NOMO-1 treated with DMSO at 0.1 percent for 48 hours (cell line): ENCODE results near the gene TRIOBP.
"Not testable (repeated sequence)": the region's sequence is repeated elsewhere in the genome, so short reads cannot be mapped to it uniquely, and the experiment has no call there.

Source experiments
- DNase-seq: peaks from one replicate; lab custom pipeline; 2025; ENCODE audit not compliant: unreplicated experiment; lab: John Stamatoyannopoulos, UW

The TRIOBP gene

GRCh38 chr22:37686002-37686982 lies 10.6 kb upstream of the TRIOBP start, which contains the start of gene NOL12:
NOL12 (plus strand) TSS chr22:37686343; CDS start chr22:37686393, 50 bp downstream.
- DNase-seq, result peak; percentile 83

DNA sequence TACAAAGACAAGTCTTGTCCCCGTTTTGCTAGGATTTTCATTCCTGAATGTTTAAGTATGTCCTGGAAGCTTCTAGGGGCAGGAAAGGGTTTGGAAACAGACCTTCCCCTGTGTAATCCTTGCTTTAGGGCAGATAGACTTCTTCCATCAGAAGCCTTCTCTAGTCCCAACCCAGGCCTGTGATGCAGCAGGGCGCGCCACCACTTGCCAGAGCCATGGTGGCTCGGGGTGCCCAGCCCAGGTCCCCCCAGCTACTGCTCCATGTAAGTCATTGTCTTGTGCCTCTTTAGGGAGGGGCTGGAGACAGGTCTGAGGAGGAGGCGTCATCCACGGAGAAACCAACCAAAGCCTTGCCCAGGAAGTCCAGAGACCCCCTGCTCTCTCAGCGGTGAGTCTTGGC lies 6.4 kb upstream of the TRIOBP start:
- no peak for DNase-seq

- no peak for DNase-seq
These were observed 5.8 kb upstream of the TRIOBP start for GRCh38 chr22:37690901-37691504.

DNA sequence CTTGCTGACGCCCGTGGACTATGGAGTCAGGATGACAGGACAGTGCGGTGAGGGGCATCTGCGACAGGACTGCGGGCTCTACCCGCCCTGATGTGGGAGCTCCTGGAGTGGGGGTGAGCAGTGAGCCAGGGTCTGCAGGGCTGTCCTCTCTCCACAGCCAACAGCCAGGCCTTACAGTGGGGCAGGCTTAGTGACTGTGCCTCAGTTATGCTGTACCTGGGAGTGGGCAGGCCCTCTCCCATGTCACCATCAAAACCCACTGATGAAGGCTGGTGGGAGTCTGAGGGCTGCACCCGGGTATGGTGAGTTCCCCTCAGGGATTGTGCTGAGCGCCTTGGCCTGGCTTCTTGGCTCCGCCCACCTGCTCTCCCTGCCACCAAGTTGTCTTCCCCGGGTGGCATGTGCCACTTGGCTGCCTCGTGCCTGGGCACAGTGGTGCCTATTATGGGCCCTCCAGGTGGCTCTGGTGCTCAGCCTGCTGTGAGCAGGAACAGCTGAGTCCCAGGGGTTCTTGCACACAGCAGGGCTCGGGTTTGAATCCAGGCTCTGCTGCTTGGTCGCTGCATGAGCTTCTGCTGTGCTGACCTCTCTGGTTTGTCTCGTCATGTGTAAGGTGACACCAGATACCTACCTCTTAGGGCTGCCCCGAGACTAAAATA lies 4.1 kb upstream of the TRIOBP start:
- no peak for DNase-seq

GRCh38 chr22:37694131-37694530 lies 2.7 kb upstream of the TRIOBP start:
- DNase-seq, result not testable (repeated sequence)

GRCh38 chr22:37696260-37696656 lies 590 bp upstream of the TRIOBP start:
- not testable (repeated sequence) for DNase-seq

- DNase-seq, result no peak
These were observed 639 bp downstream of the TRIOBP start for GRCh38 chr22:37697538-37697835.

- DNase-seq, result no peak
These were observed 4.4 kb downstream of the TRIOBP start for GRCh38 chr22:37701141-37701786.

GRCh38 chr22:37703906-37704305 lies 7.1 kb downstream of the TRIOBP start:
- no peak for DNase-seq

- DNase-seq, result no peak
These were observed 7.8 kb downstream of the TRIOBP start for GRCh38 chr22:37704645-37705044.

DNA sequence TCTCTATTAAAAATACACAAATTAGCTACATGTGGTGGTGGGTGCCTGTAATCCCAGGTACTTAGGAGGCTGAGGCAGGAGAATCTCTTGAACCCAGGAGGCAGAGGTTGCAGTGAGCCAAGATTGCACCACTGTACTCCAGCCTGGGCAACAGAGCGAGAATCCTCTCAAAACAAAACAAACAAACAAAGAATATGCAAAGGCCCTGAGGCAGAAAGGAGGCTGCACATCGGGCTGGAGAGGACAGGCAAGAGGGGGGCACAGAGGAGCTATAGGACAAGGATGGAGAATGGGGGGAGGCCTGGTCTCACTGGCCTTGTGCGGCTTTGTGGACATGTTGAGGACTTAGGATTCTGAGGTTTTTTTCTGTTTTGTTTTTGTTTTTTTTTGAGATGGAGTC lies 8.4 kb downstream of the TRIOBP start:
- no peak for DNase-seq

- DNase-seq, result peak; percentile 13
These were observed 12.0 kb downstream of the TRIOBP start for GRCh38 chr22:37708580-37709444.

DNA sequence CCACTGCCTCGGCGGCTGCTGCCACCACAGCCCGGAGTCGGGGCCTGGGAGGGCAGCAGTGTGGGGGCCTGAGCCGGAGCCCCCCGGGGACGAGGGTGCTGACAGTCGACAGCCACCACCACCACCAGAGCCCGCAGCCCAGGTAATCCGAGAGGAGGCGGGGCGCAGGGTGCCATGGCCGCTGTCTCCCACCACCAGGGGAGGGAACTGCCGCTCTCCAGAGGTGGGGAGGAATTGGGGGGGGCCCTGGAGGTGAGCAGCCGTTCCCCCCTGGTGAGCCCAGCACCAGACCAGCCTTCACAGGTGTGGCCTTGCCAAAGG lies 12.6 kb downstream of the TRIOBP start:
- DNase-seq, result no peak

DNA sequence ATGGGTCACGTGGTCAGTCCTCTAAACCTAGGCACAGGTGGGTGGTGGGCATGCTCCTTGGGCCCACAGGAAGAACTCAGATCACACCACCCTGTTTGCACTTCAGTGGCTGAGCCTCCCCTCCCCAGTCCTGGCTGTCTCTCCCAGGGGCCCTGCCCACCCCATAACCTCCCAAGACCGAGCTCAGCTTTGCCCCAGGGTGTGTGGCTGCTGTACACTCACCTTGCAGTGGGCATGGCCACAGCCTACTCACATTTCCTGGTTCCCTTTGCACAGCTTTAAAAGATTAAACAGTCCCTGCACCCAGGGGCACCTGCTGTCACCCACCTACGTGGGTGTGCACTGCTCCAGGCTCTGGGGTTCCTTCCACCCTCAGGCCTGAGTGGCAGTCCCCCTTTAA lies 13.8 kb downstream of the TRIOBP start:
- no peak for DNase-seq

- DNase-seq, result no peak
These were observed 14.6 kb downstream of the TRIOBP start for GRCh38 chr22:37711490-37711889.

- no peak for DNase-seq
These were observed 16.9 kb downstream of the TRIOBP start for GRCh38 chr22:37713761-37714160.

- DNase-seq, result no peak
These were observed 17.8 kb downstream of the TRIOBP start for GRCh38 chr22:37714634-37715033.

- no peak for DNase-seq
These were observed 18.9 kb downstream of the TRIOBP start for GRCh38 chr22:37715760-37716159.

DNA sequence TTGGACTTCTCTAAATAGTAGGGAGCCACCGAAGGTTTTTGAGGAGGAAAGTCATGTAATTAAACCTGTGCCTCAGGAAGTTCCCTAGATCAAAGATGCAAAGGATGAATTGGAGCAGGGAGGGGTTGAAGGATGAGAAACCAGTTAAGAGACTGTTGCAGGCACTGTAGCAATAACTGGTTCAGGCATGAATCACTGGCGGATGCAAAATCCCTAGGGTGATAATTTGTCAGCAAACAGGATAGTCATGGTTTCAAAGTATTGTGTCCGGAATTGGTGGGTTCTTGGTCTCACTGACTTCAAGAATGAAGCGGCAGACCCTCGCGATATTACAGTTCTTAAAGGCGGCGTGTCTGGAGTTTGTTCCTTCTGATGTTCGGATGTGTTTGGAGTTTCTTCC lies 19.9 kb downstream of the TRIOBP start:
- DNase-seq, result no peak

GRCh38 chr22:37717235-37717634 lies 20.4 kb downstream of the TRIOBP start:
- DNase-seq, result not testable (repeated sequence)
